ENCODE results near the gene SLC9A9. TPM values are rescaled to one million over a fixed set of nuclear protein-coding genes. Genes with fewer than 3 reads are reported as not detected.

Gene SLC9A9
- total and polyA plus RNA-seq, 4 donors = 3.3 to 15.0 (median 6.1) TPM

GRCh38 chr3:143718463-143718862 lies 129.8 kb downstream of the SLC9A9 start (continued):
- TF ChIP-seq HNF4G (IDR thresholded peaks at IDR 0.05) (no peak), FOXA2 (IDR thresholded peaks at IDR 0.05) (no peak), GABPA (IDR thresholded peaks at IDR 0.05 in 1 of 2, conservative IDR thresholded peaks at IDR 0.05 in 1 of 2) (no peak), JUND (IDR thresholded peaks at IDR 0.05) (no peak), FOXA1 (IDR thresholded peaks at IDR 0.05) (no peak), CTCF (IDR thresholded peaks at IDR 0.05; ENCODE audit: low read depth, low read length, missing input control) (no peak)

DNA sequence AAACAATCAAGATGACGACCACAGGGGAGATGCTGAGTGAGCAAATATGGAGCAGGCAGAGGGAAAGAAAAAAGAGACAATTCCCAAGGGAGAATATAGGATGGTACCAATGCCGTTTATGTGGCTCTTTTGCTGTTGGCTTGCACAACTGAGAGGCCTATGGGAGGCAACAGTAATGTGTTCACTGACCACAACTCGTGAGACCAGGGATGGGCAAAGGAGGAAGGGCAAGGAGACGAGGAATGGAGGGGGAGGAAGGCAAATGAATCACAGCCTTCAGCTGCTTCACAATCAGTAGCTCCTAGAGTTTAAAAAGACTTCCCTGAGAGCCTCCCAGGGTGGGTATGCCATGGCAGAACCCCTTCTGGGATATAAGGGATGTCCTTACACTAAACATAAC lies 131.5 kb downstream of the SLC9A9 start:
- no peaks in the 10 kb centered on the region for H3K9me3 ChIP-seq (ENCODE audit: control insufficient read depth in 4 of 4, low read length in 3 of 4)
- H3K4me1 ChIP-seq (ENCODE audit: control insufficient read depth in 4 of 4, insufficient read depth in 4 of 4, low read length in 3 of 4) = no peaks in the 10 kb centered on the region
- no peak overlapping the region for H3K9ac ChIP-seq (ENCODE audit: low read depth in 1 of 2, low read length in 2 of 2)
- no peak for DNase-seq (ENCODE audit: low spot score)
- no peaks in the 10 kb centered on the region for H3K36me3 ChIP-seq (ENCODE audit: control insufficient read depth in 4 of 4, insufficient read depth in 3 of 4, low read depth in 1 of 4, low read length in 3 of 4)
- no peak for TF ChIP-seq JUND (IDR thresholded peaks at IDR 0.05)
- H3K27ac ChIP-seq (ENCODE audit: low read depth in 1 of 2, low read length in 2 of 2) = no peak overlapping the region
- no peaks in the 10 kb centered on the region for H3K27me3 ChIP-seq (ENCODE audit: control insufficient read depth in 4 of 4, insufficient read depth in 4 of 4, low read length in 3 of 4)
- WGBS = 65% methylated on average over 4 of the region's 4 CpGs
- H3K4me3 ChIP-seq (ENCODE audit: low read depth in 1 of 3, low read length in 3 of 3) = no peak overlapping the region

DNA sequence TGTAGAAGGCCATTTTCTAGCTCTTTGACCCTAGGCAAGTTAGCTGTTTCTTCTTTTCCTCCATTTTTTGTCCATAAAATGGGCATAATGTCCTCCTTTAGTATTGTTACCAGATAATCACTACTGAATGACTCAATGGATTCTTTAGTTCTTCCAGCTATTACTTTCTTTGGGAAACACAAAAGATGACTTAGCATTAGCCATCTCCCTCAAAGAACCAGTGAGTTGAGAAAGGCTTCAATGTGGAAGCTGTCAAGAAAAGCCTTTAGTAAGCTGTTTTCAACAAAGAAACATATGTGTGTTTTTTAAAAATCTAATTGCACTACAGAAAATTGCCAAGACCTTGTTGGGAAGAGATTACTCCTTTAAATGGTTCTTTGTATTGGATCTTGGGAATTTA lies 135.7 kb downstream of the SLC9A9 start:
- TF ChIP-seq, protein P1, sequence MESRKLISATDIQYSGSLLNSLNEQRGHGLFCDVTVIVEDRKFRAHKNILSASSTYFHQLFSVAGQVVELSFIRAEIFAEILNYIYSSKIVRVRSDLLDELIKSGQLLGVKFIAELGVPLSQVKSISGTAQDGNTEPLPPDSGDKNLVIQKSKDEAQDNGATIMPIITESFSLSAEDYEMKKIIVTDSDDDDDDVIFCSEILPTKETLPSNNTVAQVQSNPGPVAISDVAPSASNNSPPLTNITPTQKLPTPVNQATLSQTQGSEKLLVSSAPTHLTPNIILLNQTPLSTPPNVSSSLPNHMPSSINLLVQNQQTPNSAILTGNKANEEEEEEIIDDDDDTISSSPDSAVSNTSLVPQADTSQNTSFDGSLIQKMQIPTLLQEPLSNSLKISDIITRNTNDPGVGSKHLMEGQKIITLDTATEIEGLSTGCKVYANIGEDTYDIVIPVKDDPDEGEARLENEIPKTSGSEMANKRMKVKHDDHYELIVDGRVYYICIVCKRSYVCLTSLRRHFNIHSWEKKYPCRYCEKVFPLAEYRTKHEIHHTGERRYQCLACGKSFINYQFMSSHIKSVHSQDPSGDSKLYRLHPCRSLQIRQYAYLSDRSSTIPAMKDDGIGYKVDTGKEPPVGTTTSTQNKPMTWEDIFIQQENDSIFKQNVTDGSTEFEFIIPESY (IDR thresholded peaks at IDR 0.05) = no peak
- TF ChIP-seq MAX (IDR thresholded peaks at IDR 0.05) (no peak), RAD21 (IDR thresholded peaks at IDR 0.05) (no peak), RXRA (IDR thresholded peaks at IDR 0.05) (no peak), YY1 (IDR thresholded peaks at IDR 0.05) (no peak), HNF4A (conservative IDR thresholded peaks at IDR 0.05) (no peak)
- Histone ChIP-seq H3K27me3 (ENCODE audit: control insufficient read depth in 4 of 4, insufficient read depth in 4 of 4, low read length in 3 of 4) (no peaks in the 10 kb centered on the region), H3K4me1 (ENCODE audit: control insufficient read depth in 4 of 4, insufficient read depth in 4 of 4, low read length in 3 of 4) (no peaks in the 10 kb centered on the region), H3K4me3 (ENCODE audit: low read depth in 1 of 3, low read length in 3 of 3) (no peak overlapping the region), H3K9ac (ENCODE audit: low read depth in 1 of 2, low read length in 2 of 2) (no peak overlapping the region), H3K36me3 (ENCODE audit: control insufficient read depth in 4 of 4, insufficient read depth in 3 of 4, low read depth in 1 of 4, low read length in 3 of 4) (no peaks in the 10 kb centered on the region), H3K9me3 (ENCODE audit: control insufficient read depth in 4 of 4, low read length in 3 of 4) (no peaks in the 10 kb centered on the region), H3K27ac (ENCODE audit: low read depth in 1 of 2, low read length in 2 of 2) (no peak overlapping the region)
- DNase-seq (ENCODE audit: low spot score) = no peak

DNA sequence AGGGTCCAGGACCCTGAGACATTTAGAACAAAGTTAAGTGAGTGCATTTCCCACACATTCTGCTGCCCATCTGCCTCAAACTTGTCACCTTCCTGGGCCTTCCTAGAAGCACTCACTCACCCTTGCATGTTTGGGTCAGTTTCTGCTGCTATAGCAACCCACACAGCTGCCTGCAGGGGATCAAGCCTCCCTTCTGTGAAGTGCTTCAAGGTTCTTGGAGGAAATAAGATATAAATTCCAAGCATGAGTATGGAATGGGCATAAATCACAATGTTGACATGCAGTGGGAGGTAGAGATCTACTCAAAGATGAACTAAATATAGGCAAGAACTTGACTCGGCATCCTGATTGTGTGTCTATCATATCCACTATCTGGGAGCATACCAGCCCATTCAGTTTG lies 140.4 kb downstream of the SLC9A9 start:
- no peaks in the 10 kb centered on the region for H3K27me3 ChIP-seq (ENCODE audit: control insufficient read depth in 4 of 4, insufficient read depth in 4 of 4, low read length in 3 of 4)
- H3K36me3 ChIP-seq (ENCODE audit: control insufficient read depth in 4 of 4, insufficient read depth in 3 of 4, low read depth in 1 of 4, low read length in 3 of 4) = no peaks in the 10 kb centered on the region
- WGBS = 70% methylated on average over 1 of the region's 1 CpG
- H3K4me1 ChIP-seq (ENCODE audit: control insufficient read depth in 4 of 4, insufficient read depth in 4 of 4, low read length in 3 of 4) = no peaks in the 10 kb centered on the region
- no peak for DNase-seq (ENCODE audit: low spot score)
- H3K4me3 ChIP-seq (ENCODE audit: low read depth in 1 of 3, low read length in 3 of 3) = no peak overlapping the region
- no peaks in the 10 kb centered on the region for H3K9me3 ChIP-seq (ENCODE audit: control insufficient read depth in 4 of 4, low read length in 3 of 4)
- no peak overlapping the region for H3K9ac ChIP-seq (ENCODE audit: low read depth in 1 of 2, low read length in 2 of 2)
- H3K27ac ChIP-seq (ENCODE audit: low read depth in 1 of 2, low read length in 2 of 2) = no peak overlapping the region
- TF ChIP-seq HNF4A (conservative IDR thresholded peaks at IDR 0.05) (no peak), FOXA1 (IDR thresholded peaks at IDR 0.05) (no peak), MAX (IDR thresholded peaks at IDR 0.05) (no peak), GABPA (IDR thresholded peaks at IDR 0.05 in 1 of 2, conservative IDR thresholded peaks at IDR 0.05 in 1 of 2) (no peak), REST (IDR thresholded peaks at IDR 0.05) (no peak), TAF1 (conservative IDR thresholded peaks at IDR 0.05) (no peak), HNF4G (IDR thresholded peaks at IDR 0.05) (no peak), JUND (IDR thresholded peaks at IDR 0.05) (no peak), CTCF (IDR thresholded peaks at IDR 0.05; ENCODE audit: low read depth, low read length, missing input control) (no peak)
- TF ChIP-seq, protein P2, sequence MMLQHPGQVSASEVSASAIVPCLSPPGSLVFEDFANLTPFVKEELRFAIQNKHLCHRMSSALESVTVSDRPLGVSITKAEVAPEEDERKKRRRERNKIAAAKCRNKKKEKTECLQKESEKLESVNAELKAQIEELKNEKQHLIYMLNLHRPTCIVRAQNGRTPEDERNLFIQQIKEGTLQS (IDR thresholded peaks at IDR 0.05) = no peak
